Measurements from ENCODE around the gene PML.
"Not testable (repeated sequence)": the region's sequence is repeated elsewhere in the genome, so short reads cannot be mapped to it uniquely, and the experiment has no call there.

The PML gene

GRCh38 chr15:74062236-74062635 is 67.7 kb downstream of the PML start:
- no peak for DNase-seq

GRCh38 chr15:74062671-74063070 is 68.2 kb downstream of the PML start:
- no peak for DNase-seq

GRCh38 chr15:74063425-74064146 is 69.1 kb downstream of the PML start:
- not testable (repeated sequence) for DNase-seq

- DNase-seq, result not testable (repeated sequence)
These were observed 69.7 kb downstream of the PML start for GRCh38 chr15:74064183-74064582.

GRCh38 chr15:74064822-74065221 is 70.3 kb downstream of the PML start:
- not testable (repeated sequence) for DNase-seq

GRCh38 chr15:74065684-74066411 is 71.3 kb downstream of the PML start:
- DNase-seq, result not testable (repeated sequence)

GRCh38 chr15:74071645-74072044 is 77.1 kb downstream of the PML start:
- DNase-seq, result not testable (repeated sequence)

- DNase-seq, result not testable (repeated sequence)
These were observed 77.6 kb downstream of the PML start for GRCh38 chr15:74072132-74072531.

- not testable (repeated sequence) for DNase-seq
These were observed 78.3 kb downstream of the PML start for GRCh38 chr15:74072614-74073337.

- not testable (repeated sequence) for DNase-seq
These were observed 81.3 kb downstream of the PML start for GRCh38 chr15:74075781-74076180.

GRCh38 chr15:74082450-74082849 is 87.9 kb downstream of the PML start, which contains the start of gene GOLGA6A:
Gene GOLGA6A (minus strand): TSS chr15:74082550. CDS start chr15:74082509, 41 bp downstream.
- DNase-seq, result not testable (repeated sequence)

GRCh38 chr15:74094567-74094966 is 100.1 kb downstream of the PML start:
- DNase-seq, result not testable (repeated sequence)

- not testable (repeated sequence) for DNase-seq
These were observed 101.1 kb downstream of the PML start for GRCh38 chr15:74095610-74096009.

GRCh38 chr15:74096753-74097474 is 102.4 kb downstream of the PML start:
- DNase-seq, result not testable (repeated sequence)
